ENCODE measurements around the gene LIX1.

DNA sequence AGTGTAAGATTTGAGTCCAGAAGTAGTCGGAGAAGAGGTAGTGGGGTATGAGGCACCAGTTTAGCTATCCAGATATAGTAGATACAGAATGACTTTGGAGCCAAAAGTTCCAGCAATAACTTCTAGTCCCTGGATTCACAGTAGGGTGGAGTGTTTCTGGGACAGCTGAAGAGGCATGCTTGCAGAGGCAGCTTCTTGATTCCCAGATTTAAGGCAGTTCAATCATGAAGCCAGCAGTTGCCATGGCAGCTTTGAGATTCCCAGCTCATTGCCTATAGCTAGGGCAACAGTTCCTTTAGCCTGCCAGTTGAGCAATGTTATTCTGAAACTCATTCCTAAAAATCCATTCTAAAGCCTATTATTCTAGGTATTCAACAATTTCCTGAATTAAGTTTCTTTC is 79.2 kb downstream of the LIX1 start:
- TF ChIP-seq POLR2A (IDR thresholded peaks at IDR 0.05) = no peak
- TF ChIP-seq, protein P1, sequence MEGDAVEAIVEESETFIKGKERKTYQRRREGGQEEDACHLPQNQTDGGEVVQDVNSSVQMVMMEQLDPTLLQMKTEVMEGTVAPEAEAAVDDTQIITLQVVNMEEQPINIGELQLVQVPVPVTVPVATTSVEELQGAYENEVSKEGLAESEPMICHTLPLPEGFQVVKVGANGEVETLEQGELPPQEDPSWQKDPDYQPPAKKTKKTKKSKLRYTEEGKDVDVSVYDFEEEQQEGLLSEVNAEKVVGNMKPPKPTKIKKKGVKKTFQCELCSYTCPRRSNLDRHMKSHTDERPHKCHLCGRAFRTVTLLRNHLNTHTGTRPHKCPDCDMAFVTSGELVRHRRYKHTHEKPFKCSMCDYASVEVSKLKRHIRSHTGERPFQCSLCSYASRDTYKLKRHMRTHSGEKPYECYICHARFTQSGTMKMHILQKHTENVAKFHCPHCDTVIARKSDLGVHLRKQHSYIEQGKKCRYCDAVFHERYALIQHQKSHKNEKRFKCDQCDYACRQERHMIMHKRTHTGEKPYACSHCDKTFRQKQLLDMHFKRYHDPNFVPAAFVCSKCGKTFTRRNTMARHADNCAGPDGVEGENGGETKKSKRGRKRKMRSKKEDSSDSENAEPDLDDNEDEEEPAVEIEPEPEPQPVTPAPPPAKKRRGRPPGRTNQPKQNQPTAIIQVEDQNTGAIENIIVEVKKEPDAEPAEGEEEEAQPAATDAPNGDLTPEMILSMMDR (IDR thresholded peaks at IDR 0.05) = no peak
